ENCODE measurements around the gene TMEM97.

Gene TMEM97

DNA sequence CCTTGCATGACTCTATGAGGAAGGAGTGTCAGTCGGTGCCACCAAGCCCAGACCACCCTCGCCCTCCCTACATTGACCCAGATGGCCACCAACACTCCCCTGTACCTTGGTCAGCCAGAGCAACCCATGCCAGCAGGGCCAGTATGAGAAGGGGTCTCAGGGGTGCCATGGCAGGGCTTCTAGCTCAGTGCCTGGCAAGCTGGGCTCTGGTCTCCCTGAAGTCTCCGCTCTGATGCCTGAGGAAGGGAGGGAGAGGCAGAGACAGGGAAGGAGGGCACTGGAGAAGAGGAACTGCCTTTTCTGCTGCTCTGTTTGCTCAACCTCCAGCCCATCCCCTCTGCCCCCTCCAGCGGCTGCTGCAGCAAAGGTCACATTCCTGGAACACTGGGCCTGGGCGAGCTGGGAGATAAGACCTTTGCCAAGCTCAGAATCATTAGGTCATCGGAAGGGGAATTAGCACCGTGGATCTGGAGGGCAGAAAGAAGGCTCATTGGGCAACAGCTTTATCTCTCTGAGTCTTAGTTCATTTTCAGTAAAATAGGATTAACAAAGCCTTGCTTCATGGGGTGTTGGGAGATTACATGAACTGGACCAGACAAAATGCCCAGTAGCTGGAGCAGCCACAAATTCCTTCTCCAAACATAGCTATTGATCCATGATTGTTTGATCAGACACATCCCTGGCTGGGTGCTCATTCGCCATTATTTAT lies 51.2 kb downstream of the TMEM97 start, which contains the start of gene VTN:
VTN (minus strand) TSS at position 273 of the 709 bp plus-strand sequence; CDS start at position 169, 104 bp downstream.
- peak; percentile 2; the same call in 2 of the 3 replicates for ATAC-seq
- no peak for TF ChIP-seq TCF4 (CRISPR knock-in tag; IDR thresholded peaks at IDR 0.05; ENCODE audit: borderline replicate concordance)
- TF ChIP-seq, protein P1, sequence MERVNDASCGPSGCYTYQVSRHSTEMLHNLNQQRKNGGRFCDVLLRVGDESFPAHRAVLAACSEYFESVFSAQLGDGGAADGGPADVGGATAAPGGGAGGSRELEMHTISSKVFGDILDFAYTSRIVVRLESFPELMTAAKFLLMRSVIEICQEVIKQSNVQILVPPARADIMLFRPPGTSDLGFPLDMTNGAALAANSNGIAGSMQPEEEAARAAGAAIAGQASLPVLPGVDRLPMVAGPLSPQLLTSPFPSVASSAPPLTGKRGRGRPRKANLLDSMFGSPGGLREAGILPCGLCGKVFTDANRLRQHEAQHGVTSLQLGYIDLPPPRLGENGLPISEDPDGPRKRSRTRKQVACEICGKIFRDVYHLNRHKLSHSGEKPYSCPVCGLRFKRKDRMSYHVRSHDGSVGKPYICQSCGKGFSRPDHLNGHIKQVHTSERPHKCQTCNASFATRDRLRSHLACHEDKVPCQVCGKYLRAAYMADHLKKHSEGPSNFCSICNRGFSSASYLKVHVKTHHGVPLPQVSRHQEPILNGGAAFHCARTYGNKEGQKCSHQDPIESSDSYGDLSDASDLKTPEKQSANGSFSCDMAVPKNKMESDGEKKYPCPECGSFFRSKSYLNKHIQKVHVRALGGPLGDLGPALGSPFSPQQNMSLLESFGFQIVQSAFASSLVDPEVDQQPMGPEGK (CRISPR knock-in tag; IDR thresholded peaks at IDR 0.05; ENCODE audit: borderline replicate concordance) = no peak
- TF ChIP-seq ZNF70 (CRISPR knock-in tag; IDR thresholded peaks at IDR 0.05) = no peak
- TF ChIP-seq, protein P2, sequence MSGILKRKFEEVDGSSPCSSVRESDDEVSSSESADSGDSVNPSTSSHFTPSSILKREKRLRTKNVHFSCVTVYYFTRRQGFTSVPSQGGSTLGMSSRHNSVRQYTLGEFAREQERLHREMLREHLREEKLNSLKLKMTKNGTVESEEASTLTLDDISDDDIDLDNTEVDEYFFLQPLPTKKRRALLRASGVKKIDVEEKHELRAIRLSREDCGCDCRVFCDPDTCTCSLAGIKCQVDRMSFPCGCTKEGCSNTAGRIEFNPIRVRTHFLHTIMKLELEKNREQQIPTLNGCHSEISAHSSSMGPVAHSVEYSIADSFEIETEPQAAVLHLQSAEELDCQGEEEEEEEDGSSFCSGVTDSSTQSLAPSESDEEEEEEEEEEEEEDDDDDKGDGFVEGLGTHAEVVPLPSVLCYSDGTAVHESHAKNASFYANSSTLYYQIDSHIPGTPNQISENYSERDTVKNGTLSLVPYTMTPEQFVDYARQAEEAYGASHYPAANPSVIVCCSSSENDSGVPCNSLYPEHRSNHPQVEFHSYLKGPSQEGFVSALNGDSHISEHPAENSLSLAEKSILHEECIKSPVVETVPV (CRISPR knock-in tag; IDR thresholded peaks at IDR 0.05) = no peak
- no peak for TF ChIP-seq BACH2 (CRISPR knock-in tag; IDR thresholded peaks at IDR 0.05; ENCODE audit: borderline replicate concordance)
- no peak for TF ChIP-seq ZNF8 (CRISPR knock-in tag; IDR thresholded peaks at IDR 0.05)
- TF ChIP-seq GLIS3 (CRISPR knock-in tag; IDR thresholded peaks at IDR 0.05) = no peak
- no peak for TF ChIP-seq ARNTL (CRISPR knock-in tag; IDR thresholded peaks at IDR 0.05; ENCODE audit: borderline replicate concordance, low read depth)
- TF ChIP-seq, protein P3, sequence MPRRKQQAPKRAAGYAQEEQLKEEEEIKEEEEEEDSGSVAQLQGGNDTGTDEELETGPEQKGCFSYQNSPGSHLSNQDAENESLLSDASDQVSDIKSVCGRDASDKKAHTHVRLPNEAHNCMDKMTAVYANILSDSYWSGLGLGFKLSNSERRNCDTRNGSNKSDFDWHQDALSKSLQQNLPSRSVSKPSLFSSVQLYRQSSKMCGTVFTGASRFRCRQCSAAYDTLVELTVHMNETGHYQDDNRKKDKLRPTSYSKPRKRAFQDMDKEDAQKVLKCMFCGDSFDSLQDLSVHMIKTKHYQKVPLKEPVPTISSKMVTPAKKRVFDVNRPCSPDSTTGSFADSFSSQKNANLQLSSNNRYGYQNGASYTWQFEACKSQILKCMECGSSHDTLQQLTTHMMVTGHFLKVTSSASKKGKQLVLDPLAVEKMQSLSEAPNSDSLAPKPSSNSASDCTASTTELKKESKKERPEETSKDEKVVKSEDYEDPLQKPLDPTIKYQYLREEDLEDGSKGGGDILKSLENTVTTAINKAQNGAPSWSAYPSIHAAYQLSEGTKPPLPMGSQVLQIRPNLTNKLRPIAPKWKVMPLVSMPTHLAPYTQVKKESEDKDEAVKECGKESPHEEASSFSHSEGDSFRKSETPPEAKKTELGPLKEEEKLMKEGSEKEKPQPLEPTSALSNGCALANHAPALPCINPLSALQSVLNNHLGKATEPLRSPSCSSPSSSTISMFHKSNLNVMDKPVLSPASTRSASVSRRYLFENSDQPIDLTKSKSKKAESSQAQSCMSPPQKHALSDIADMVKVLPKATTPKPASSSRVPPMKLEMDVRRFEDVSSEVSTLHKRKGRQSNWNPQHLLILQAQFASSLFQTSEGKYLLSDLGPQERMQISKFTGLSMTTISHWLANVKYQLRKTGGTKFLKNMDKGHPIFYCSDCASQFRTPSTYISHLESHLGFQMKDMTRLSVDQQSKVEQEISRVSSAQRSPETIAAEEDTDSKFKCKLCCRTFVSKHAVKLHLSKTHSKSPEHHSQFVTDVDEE (CRISPR knock-in tag; IDR thresholded peaks at IDR 0.05) = no peak
- TF ChIP-seq, protein P4, sequence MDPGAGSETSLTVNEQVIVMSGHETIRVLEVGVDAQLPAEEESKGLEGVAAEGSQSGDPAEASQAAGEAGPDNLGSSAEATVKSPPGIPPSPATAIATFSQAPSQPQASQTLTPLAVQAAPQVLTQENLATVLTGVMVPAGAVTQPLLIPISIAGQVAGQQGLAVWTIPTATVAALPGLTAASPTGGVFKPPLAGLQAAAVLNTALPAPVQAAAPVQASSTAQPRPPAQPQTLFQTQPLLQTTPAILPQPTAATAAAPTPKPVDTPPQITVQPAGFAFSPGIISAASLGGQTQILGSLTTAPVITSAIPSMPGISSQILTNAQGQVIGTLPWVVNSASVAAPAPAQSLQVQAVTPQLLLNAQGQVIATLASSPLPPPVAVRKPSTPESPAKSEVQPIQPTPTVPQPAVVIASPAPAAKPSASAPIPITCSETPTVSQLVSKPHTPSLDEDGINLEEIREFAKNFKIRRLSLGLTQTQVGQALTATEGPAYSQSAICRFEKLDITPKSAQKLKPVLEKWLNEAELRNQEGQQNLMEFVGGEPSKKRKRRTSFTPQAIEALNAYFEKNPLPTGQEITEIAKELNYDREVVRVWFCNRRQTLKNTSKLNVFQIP (CRISPR knock-in tag; IDR thresholded peaks at IDR 0.05; ENCODE audit: borderline replicate concordance, low read depth) = no peak
- no peak for TF ChIP-seq ESRRG (CRISPR knock-in tag; IDR thresholded peaks at IDR 0.05)
- peak; percentile 19 for TF ChIP-seq ISL1 (CRISPR knock-in tag; IDR thresholded peaks at IDR 0.05)
- TF ChIP-seq RARB (CRISPR knock-in tag; IDR thresholded peaks at IDR 0.05) = no peak
- no peak for TF ChIP-seq TOX (CRISPR knock-in tag; IDR thresholded peaks at IDR 0.05; ENCODE audit: borderline replicate concordance)
- TF ChIP-seq, protein P5, sequence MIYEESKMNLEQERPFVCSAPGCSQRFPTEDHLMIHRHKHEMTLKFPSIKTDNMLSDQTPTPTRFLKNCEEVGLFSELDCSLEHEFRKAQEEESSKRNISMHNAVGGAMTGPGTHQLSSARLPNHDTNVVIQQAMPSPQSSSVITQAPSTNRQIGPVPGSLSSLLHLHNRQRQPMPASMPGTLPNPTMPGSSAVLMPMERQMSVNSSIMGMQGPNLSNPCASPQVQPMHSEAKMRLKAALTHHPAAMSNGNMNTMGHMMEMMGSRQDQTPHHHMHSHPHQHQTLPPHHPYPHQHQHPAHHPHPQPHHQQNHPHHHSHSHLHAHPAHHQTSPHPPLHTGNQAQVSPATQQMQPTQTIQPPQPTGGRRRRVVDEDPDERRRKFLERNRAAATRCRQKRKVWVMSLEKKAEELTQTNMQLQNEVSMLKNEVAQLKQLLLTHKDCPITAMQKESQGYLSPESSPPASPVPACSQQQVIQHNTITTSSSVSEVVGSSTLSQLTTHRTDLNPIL (CRISPR knock-in tag; IDR thresholded peaks at IDR 0.05; ENCODE audit: low read depth) = peak; percentile 10; the same call in 1 of the 2 replicates
- no peak for TF ChIP-seq ZNF565 (CRISPR knock-in tag; conservative IDR thresholded peaks at IDR 0.05; ENCODE audit: low read depth)

DNA sequence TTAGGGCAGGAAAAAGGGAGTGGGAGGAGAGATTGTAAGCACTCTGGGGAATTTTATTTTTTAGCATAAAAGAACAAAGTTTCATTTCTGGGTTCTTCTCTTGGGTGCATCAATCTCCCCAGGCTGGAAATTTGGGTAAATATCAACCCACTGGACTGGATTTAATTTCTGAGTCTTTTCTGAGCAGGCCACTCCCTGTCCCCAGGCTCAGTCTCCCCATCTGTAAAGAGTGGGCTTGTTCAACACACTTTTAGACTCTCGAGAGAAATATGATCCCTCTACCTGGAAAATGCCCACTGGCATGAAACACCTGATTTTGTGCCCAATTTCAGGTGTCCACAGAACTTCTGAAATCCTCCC lies 51.7 kb downstream of the TMEM97 start:
- ATAC-seq = no peak
- TF ChIP-seq RARB (CRISPR knock-in tag; IDR thresholded peaks at IDR 0.05) (no peak), OSR1 (CRISPR knock-in tag; IDR thresholded peaks at IDR 0.05) (no peak), ESRRG (CRISPR knock-in tag; IDR thresholded peaks at IDR 0.05) (no peak), ZNF70 (CRISPR knock-in tag; IDR thresholded peaks at IDR 0.05) (no peak), ZNF8 (CRISPR knock-in tag; IDR thresholded peaks at IDR 0.05) (no peak), ZFP3 (CRISPR knock-in tag; IDR thresholded peaks at IDR 0.05) (no peak), ARNTL (CRISPR knock-in tag; IDR thresholded peaks at IDR 0.05; ENCODE audit: borderline replicate concordance, low read depth) (no peak), BACH2 (CRISPR knock-in tag; IDR thresholded peaks at IDR 0.05; ENCODE audit: borderline replicate concordance) (no peak), TOX (CRISPR knock-in tag; IDR thresholded peaks at IDR 0.05; ENCODE audit: borderline replicate concordance) (no peak), PPARA (CRISPR knock-in tag; IDR thresholded peaks at IDR 0.05; ENCODE audit: borderline replicate concordance) (no peak), GLIS3 (CRISPR knock-in tag; IDR thresholded peaks at IDR 0.05) (no peak), ISL1 (CRISPR knock-in tag; IDR thresholded peaks at IDR 0.05) (no peak), SNAI2 (CRISPR knock-in tag; IDR thresholded peaks at IDR 0.05) (no peak), ZC3H10 (CRISPR knock-in tag; IDR thresholded peaks at IDR 0.05) (no peak)
- TF ChIP-seq, protein P4 (CRISPR knock-in tag; IDR thresholded peaks at IDR 0.05; ENCODE audit: borderline replicate concordance, low read depth) = no peak
- TF ChIP-seq, protein P5 (CRISPR knock-in tag; IDR thresholded peaks at IDR 0.05; ENCODE audit: low read depth) = no peak
- TF ChIP-seq, protein P3 (CRISPR knock-in tag; IDR thresholded peaks at IDR 0.05) = no peak

Measured in SK-N-SH treated with all-trans-retinoic acid at 6 μM for 48 hours (cell line).